ENCODE measurements around the gene KCNQ1.

DNA sequence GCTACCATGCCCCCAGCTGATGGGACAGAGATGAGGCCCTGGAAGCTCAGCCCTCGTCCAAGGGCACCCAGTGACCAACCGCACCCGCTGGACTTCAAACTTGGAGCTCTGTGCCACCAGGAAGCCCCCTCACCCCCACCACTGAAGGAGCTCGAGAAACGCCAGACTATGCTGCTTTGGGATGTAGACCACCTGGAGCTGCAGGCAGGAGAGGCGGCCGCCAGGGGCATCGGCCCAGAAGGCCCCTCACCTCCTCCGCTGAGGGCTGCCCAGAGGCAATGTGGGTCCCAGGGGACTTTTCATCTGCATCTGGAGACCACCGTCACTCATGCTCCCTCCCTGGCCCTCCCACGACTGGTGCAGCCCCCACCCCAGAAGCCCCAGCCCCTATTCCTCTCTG, 412.5 kb downstream of the KCNQ1 start:
- TF ChIP-seq POLR2A (IDR thresholded peaks at IDR 0.05; ENCODE audit: low read length) (no peak), GATA1 (IDR thresholded peaks at IDR 0.05; ENCODE audit: low read depth, low read length) (no peak)
